Camera-type eye (tissue), 1 donor: ENCODE results near the gene HSFX4. TPM values are rescaled to one million over a fixed set of nuclear protein-coding genes. Genes with fewer than 3 reads are reported as not detected.

ENCODE experiments used
- total RNA-seq: library from RNA; depleted of rRNA; stranded (reverse); fragments of >200 nt; gene quantifications from one replicate; pipeline ENCODE4 v1.2.3, GENCODE V29; 2014

HSFX4 gene
- not detected for total RNA-seq

GRCh38 chrX:149929400-149929799 lies at the start of gene HSFX4:
HSFX4 (plus strand) TSS chrX:149929573; CDS start chrX:149929645, 72 bp downstream.

GRCh38 chrX:149881081-149881711 lies 48.2 kb upstream of the HSFX4 start, which contains the start of gene MAGEA8:
MAGEA8 (plus strand) TSS chrX:149881183; CDS start chrX:149884273, 3,090 bp downstream.

GRCh38 chrX:149938427-149938880 lies 9.1 kb downstream of the HSFX4 start, which contains the start of gene EOLA2:
EOLA2 (minus strand) TSS chrX:149938491; CDS start chrX:149933874, 4,617 bp downstream.

Other genes starting within 250 kb of the HSFX4 start
- 0.77 TPM for gene MAGEA11, start 217.5 kb upstream of the HSFX4 start, total RNA-seq
- 3.4 TPM for gene HSFX1, start 155.5 kb upstream of the HSFX4 start, total RNA-seq
- not detected for gene MAGEA9, start 147.6 kb upstream of the HSFX4 start, total RNA-seq
- not detected for gene MAGEA8, start 48.4 kb upstream of the HSFX4 start, total RNA-seq
- gene EOLA2, start 8.9 kb downstream of the HSFX4 start, total RNA-seq: 20.8 TPM